ENCODE measurements around the gene TSEN54. TPM values are rescaled to one million over a fixed set of nuclear protein-coding genes. Genes with fewer than 3 reads are reported as not detected.

Gene TSEN54
- polyA plus RNA-seq, 1 of the 3 experiments (the other 2 are of a cell fraction) = 29.8 TPM

GRCh38 chr17:75542728-75543336 is 26.5 kb downstream of the TSEN54 start:
- no peaks in the 10 kb centered on the region for H3K9me3 ChIP-seq
- H3K9me2 ChIP-seq = no peaks in the 10 kb centered on the region
- CTCF ChIA-PET = interaction anchor here (0.8 to 2.1 kb wide), 8 partner anchors 8 to 208 kb away, joined by 3 to 11 read pairs (median 4); partner anchors contain the start of genes LLGL2, SMIM5 and TSEN54
- no peak for TF ChIP-seq YY1 (IDR thresholded peaks at IDR 0.05; ENCODE audit: low read depth)
- no peak for TF ChIP-seq IRF3 (IDR thresholded peaks at IDR 0.05; ENCODE audit: low read depth, low read length)
- no peak for TF ChIP-seq GATA2 (CRISPR knock-in tag; IDR thresholded peaks at IDR 0.05)
- no peak for TF ChIP-seq CHD2 (IDR thresholded peaks at IDR 0.05; ENCODE audit: low read length, partially characterized antibody)
- TF ChIP-seq, protein P1, sequence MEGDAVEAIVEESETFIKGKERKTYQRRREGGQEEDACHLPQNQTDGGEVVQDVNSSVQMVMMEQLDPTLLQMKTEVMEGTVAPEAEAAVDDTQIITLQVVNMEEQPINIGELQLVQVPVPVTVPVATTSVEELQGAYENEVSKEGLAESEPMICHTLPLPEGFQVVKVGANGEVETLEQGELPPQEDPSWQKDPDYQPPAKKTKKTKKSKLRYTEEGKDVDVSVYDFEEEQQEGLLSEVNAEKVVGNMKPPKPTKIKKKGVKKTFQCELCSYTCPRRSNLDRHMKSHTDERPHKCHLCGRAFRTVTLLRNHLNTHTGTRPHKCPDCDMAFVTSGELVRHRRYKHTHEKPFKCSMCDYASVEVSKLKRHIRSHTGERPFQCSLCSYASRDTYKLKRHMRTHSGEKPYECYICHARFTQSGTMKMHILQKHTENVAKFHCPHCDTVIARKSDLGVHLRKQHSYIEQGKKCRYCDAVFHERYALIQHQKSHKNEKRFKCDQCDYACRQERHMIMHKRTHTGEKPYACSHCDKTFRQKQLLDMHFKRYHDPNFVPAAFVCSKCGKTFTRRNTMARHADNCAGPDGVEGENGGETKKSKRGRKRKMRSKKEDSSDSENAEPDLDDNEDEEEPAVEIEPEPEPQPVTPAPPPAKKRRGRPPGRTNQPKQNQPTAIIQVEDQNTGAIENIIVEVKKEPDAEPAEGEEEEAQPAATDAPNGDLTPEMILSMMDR (IDR thresholded peaks at IDR 0.05) = no peak
- TF ChIP-seq JUND (IDR thresholded peaks at IDR 0.05) = no peak
- TF ChIP-seq GABPA (IDR thresholded peaks at IDR 0.05; ENCODE audit: low read depth) = no peak
- TF ChIP-seq FOSL2 (IDR thresholded peaks at IDR 0.05; ENCODE audit: borderline replicate concordance, low read depth) = no peak
- TF ChIP-seq, protein P2, sequence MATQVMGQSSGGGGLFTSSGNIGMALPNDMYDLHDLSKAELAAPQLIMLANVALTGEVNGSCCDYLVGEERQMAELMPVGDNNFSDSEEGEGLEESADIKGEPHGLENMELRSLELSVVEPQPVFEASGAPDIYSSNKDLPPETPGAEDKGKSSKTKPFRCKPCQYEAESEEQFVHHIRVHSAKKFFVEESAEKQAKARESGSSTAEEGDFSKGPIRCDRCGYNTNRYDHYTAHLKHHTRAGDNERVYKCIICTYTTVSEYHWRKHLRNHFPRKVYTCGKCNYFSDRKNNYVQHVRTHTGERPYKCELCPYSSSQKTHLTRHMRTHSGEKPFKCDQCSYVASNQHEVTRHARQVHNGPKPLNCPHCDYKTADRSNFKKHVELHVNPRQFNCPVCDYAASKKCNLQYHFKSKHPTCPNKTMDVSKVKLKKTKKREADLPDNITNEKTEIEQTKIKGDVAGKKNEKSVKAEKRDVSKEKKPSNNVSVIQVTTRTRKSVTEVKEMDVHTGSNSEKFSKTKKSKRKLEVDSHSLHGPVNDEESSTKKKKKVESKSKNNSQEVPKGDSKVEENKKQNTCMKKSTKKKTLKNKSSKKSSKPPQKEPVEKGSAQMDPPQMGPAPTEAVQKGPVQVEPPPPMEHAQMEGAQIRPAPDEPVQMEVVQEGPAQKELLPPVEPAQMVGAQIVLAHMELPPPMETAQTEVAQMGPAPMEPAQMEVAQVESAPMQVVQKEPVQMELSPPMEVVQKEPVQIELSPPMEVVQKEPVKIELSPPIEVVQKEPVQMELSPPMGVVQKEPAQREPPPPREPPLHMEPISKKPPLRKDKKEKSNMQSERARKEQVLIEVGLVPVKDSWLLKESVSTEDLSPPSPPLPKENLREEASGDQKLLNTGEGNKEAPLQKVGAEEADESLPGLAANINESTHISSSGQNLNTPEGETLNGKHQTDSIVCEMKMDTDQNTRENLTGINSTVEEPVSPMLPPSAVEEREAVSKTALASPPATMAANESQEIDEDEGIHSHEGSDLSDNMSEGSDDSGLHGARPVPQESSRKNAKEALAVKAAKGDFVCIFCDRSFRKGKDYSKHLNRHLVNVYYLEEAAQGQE (IDR thresholded peaks at IDR 0.05; ENCODE audit: low read depth, low read length) = no peak
- no peaks in the 10 kb centered on the region for H3K79me2 ChIP-seq (ENCODE audit: insufficient read depth)
- peaks cover 0 to 15% of the 10 kb centered on the region in 2 experiments; a peak in 1 of 4 replicates for H3K4me1 ChIP-seq (ENCODE audit: control insufficient read depth in 1 of 2, insufficient read depth in 2 of 2, low read depth in 1 of 2, low read length in 1 of 2)
- no peaks in the 10 kb centered on the region for H3K27me3 ChIP-seq (ENCODE audit: insufficient read depth)
- H3K9ac ChIP-seq = no peak overlapping the region
- DNase-seq = no peak
- no peaks in the 10 kb centered on the region for H4K20me1 ChIP-seq (ENCODE audit: insufficient read depth)
- no peak overlapping the region for H3K27ac ChIP-seq (ENCODE audit: low read depth in 2 of 2, low read length in 1 of 2)
- no peaks in the 10 kb centered on the region for H3F3A ChIP-seq (replicated peaks; ENCODE audit: insufficient read depth)
- POLR2A ChIA-PET = no interaction called here
- 87% methylated on average over 10 of the region's 15 CpGs for WGBS (ENCODE audit: low lambda C conversion rate)
- no peak overlapping the region for H3K4me3 ChIP-seq (ENCODE audit: low read depth in 2 of 2, low read length in 1 of 2)
- H2AFZ ChIP-seq (ENCODE audit: low read depth) = no peak overlapping the region
- no peaks in the 10 kb centered on the region for H3K36me3 ChIP-seq (replicated peaks in 1 of 2; ENCODE audit: control insufficient read depth in 1 of 2, insufficient read depth in 2 of 2, low read length in 1 of 2)
- H3K4me2 ChIP-seq = no peak overlapping the region

DNA sequence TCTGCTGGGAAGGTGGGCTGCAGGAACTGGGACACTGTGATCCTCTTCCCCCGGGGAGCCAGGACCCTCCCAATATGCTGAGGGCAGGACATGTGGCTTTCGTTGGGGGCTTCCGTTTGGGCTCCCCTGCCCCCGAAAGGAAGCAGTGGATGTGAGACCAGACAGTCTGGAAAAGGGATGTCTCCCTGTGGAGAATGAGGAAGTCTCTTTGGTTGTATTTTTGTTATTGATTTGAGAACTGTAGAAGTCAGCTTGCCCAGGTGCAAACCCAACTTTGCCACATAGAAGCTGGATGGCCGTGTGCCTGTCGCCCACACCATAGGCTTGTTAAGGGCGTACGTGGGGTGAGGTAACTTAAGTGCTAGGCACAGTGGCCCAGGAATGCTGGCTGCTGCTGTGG is 27.9 kb downstream of the TSEN54 start:
- Histone ChIP-seq H4K20me1 (ENCODE audit: insufficient read depth) (no peaks in the 10 kb centered on the region), H3K9me3 (no peaks in the 10 kb centered on the region), H3F3A (replicated peaks; ENCODE audit: insufficient read depth) (no peaks in the 10 kb centered on the region), H3K9ac (no peak overlapping the region), H3K4me1 (ENCODE audit: control insufficient read depth in 1 of 2, insufficient read depth in 2 of 2, low read depth in 1 of 2, low read length in 1 of 2) (peaks cover 0 to 15% of the 10 kb centered on the region in 2 experiments; a peak in 1 of 4 replicates), H3K79me2 (ENCODE audit: insufficient read depth) (no peaks in the 10 kb centered on the region), H3K4me3 (ENCODE audit: low read depth in 2 of 2, low read length in 1 of 2) (no peak overlapping the region), H3K27me3 (ENCODE audit: insufficient read depth) (no peaks in the 10 kb centered on the region), H3K27ac (ENCODE audit: low read depth in 2 of 2, low read length in 1 of 2) (no peak overlapping the region), H3K4me2 (no peak overlapping the region), H3K9me2 (no peaks in the 10 kb centered on the region), H3K36me3 (replicated peaks in 1 of 2; ENCODE audit: control insufficient read depth in 1 of 2, insufficient read depth in 2 of 2, low read length in 1 of 2) (no peaks in the 10 kb centered on the region), H2AFZ (ENCODE audit: low read depth) (no peak overlapping the region)
- TF ChIP-seq FOSL2 (IDR thresholded peaks at IDR 0.05; ENCODE audit: borderline replicate concordance, low read depth) (no peak), TCF12 (IDR thresholded peaks at IDR 0.05) (no peak), PBX3 (IDR thresholded peaks at IDR 0.05) (no peak), USF2 (IDR thresholded peaks at IDR 0.05; ENCODE audit: borderline replicate concordance, low read depth, low read length) (no peak), MEF2A (IDR thresholded peaks at IDR 0.05; ENCODE audit: borderline replicate concordance, low read depth) (no peak)
- no peak for DNase-seq
- ChIA-PET POLR2A (no interaction called here), CTCF (interaction anchor here (0.7 to 1.6 kb wide), 2 partner anchors 9 to 19 kb away, joined by 3 to 7 read pairs; partner anchors contain the start of gene LLGL2)
- 72% methylated on average over 8 of the region's 8 CpGs for WGBS (ENCODE audit: low lambda C conversion rate)
